Bronchial epithelial cell (primary cell): ENCODE measurements around the gene CPLX1. TPM values are rescaled to one million over a fixed set of nuclear protein-coding genes. Genes with fewer than 3 reads are reported as not detected.

Experiments
- DNase-seq: peaks from one replicate; pipeline ENCODE4 v3.0.0-alpha.2; 2010; ENCODE audit warnings: low read depth
- FAIRE-seq: peaks from 2 replicates; lab custom pipeline; 2011; peaks lifted over from hg19 to GRCh38; lab: Jason Lieb, UNC
- H3K27me3 ChIP-seq: 2 replicates; pipeline ENCODE4 v1.5.1; 2011; ENCODE audit warnings: low read length; ENCODE audit not compliant: control insufficient read depth, insufficient read depth
- H3K36me3 ChIP-seq: 2 replicates; pipeline ENCODE4 v1.5.1; 2011; ENCODE audit warnings: low read length; ENCODE audit not compliant: control insufficient read depth, insufficient read depth
- H3K4me3 ChIP-seq: 2 replicates; pipeline ENCODE4 v1.5.1; 2011; ENCODE audit warnings: mild to moderate bottlenecking, low read depth, low read length, control low read depth
- CTCF ChIP-seq: IDR thresholded peaks from 2 replicates; pipeline ENCODE4 v1.5.1; 2011; ENCODE audit warnings: mild to moderate bottlenecking, moderate library complexity, low read length, control low read depth, inconsistent platforms; ENCODE audit not compliant: insufficient read depth, severe bottlenecking
- total RNA-seq: library from RNA; depleted of rRNA; stranded (reverse); fragments of >200 nt; gene quantifications from 2 replicates; pipeline ENCODE4 v1.2.1, GENCODE V29; 2014

CPLX1 gene
- total RNA-seq, 1 donor from 2014 or later: not detected

- DNase-seq (no peak), FAIRE-seq (no peak)
- Histone ChIP-seq H3K36me3 (peaks cover 10% of the 10 kb centered on the region), H3K27me3 (no peaks in the 10 kb centered on the region), H3K4me3 (no peak overlapping the region)
- TF ChIP-seq CTCF: no peak
Observed at GRCh38 chr4:849478-850175, 23.7 kb upstream of the CPLX1 start.

- no peak for FAIRE-seq
Observed at GRCh38 chr4:848803-849477, 23.0 kb upstream of the CPLX1 start.

GRCh38 chr4:848307-848691 lies 22.4 kb upstream of the CPLX1 start:
- Histone ChIP-seq H3K27me3 (no peaks in the 10 kb centered on the region), H3K36me3 (peaks cover 10% of the 10 kb centered on the region), H3K4me3 (no peak overlapping the region)
- TF ChIP-seq CTCF: no peak
- FAIRE-seq (no peak), DNase-seq (no peak)

More at GRCh38 chr4:848803-849477, 23.0 kb upstream of the CPLX1 start:
- H3K36me3 ChIP-seq: peaks cover 10% of the 10 kb centered on the region
- no peak for DNase-seq
- H3K27me3 ChIP-seq: no peaks in the 10 kb centered on the region
- TF ChIP-seq CTCF: no peak
- no peak overlapping the region for H3K4me3 ChIP-seq

GRCh38 chr4:845836-846251 lies 19.9 kb upstream of the CPLX1 start:
- H3K36me3 ChIP-seq: peaks cover 6% of the 10 kb centered on the region
- H3K4me3 ChIP-seq: no peak overlapping the region
- no peak for FAIRE-seq
- no peaks in the 10 kb centered on the region for H3K27me3 ChIP-seq
- no peak for DNase-seq
- TF ChIP-seq CTCF: no peak

- no peak for TF ChIP-seq CTCF
- FAIRE-seq (no peak), DNase-seq (no peak)
- Histone ChIP-seq H3K27me3 (no peaks in the 10 kb centered on the region), H3K4me3 (no peak overlapping the region), H3K36me3 (peaks cover 4% of the 10 kb centered on the region)
Observed at GRCh38 chr4:845233-845835, 19.4 kb upstream of the CPLX1 start.
